Measurements from ENCODE around the gene ZNF200. TPM values are rescaled to one million over a fixed set of nuclear protein-coding genes. Genes with fewer than 3 reads are reported as not detected.

Gene ZNF200
- total and polyA plus RNA-seq, 7 donors, result 1.3 to 5.8 (median 3.4) TPM

- Histone ChIP-seq H3K4me3 (peak overlapping the region; percentile 76), H3K36me3 (ENCODE audit: insufficient read depth in 1 of 2, low read depth in 1 of 2) (peaks cover 2 to 18% of the 10 kb centered on the region in 2 donors), H3K4me1 (peaks cover 15% of the 10 kb centered on the region), H3K9me3 (no peaks in the 10 kb centered on the region), H3K27ac (peak overlapping the region; percentile 100), H3K27me3 (ENCODE audit: insufficient read depth in 3 of 3, low read length in 2 of 3) (no peaks in the 10 kb centered on the region)
- ATAC-seq (peak; percentile 24 to 43 (median 33)), DNase-seq (no peak)
- intact Hi-C loops (cut with DNase I), result loop anchor here (2.0 to 5.0 kb wide), 4 partner anchors 17 to 220 kb away; partner anchors contain the start of genes CLUAP1 (in 1 of the 2), TIGD7 (in 1 of the 2), ZNF200 (in 1 of the 2) and ZNF75A (in 1 of the 2)
- 14 to 18% (median 15%) methylated on average over 29 of the region's 29 CpGs for WGBS, 3 donors
- TF ChIP-seq, protein P1, sequence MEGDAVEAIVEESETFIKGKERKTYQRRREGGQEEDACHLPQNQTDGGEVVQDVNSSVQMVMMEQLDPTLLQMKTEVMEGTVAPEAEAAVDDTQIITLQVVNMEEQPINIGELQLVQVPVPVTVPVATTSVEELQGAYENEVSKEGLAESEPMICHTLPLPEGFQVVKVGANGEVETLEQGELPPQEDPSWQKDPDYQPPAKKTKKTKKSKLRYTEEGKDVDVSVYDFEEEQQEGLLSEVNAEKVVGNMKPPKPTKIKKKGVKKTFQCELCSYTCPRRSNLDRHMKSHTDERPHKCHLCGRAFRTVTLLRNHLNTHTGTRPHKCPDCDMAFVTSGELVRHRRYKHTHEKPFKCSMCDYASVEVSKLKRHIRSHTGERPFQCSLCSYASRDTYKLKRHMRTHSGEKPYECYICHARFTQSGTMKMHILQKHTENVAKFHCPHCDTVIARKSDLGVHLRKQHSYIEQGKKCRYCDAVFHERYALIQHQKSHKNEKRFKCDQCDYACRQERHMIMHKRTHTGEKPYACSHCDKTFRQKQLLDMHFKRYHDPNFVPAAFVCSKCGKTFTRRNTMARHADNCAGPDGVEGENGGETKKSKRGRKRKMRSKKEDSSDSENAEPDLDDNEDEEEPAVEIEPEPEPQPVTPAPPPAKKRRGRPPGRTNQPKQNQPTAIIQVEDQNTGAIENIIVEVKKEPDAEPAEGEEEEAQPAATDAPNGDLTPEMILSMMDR (IDR thresholded peaks at IDR 0.05), result no peak
Measured at GRCh38 chr16:3282103-3282729, 47.3 kb upstream of the ZNF200 start.

- H3K4me1 ChIP-seq, result peaks cover 15% of the 10 kb centered on the region
- H3K36me3 ChIP-seq (ENCODE audit: insufficient read depth in 1 of 2, low read depth in 1 of 2), result peaks cover 2 to 9% of the 10 kb centered on the region in 2 donors
- intact Hi-C loops (cut with DNase I), result loop anchor here in 1 of 2 donors (5.0 kb wide), 1 partner anchor 221 kb away; the partner anchor contains the start of gene CLUAP1
- 92 to 96% (median 93%) methylated on average over 6 of the region's 6 CpGs for WGBS, 3 donors
- no peak overlapping the region for H3K27ac ChIP-seq
- ATAC-seq (no peak), DNase-seq (no peak)
- H3K27me3 ChIP-seq (ENCODE audit: insufficient read depth in 3 of 3, low read length in 2 of 3), result no peaks in the 10 kb centered on the region
- H3K4me3 ChIP-seq, result no peak overlapping the region
- H3K9me3 ChIP-seq, result no peaks in the 10 kb centered on the region
- TF ChIP-seq, protein P1 (IDR thresholded peaks at IDR 0.05), result no peak
Measured at GRCh38 chr16:3281222-3281820, 46.4 kb upstream of the ZNF200 start.

DNA sequence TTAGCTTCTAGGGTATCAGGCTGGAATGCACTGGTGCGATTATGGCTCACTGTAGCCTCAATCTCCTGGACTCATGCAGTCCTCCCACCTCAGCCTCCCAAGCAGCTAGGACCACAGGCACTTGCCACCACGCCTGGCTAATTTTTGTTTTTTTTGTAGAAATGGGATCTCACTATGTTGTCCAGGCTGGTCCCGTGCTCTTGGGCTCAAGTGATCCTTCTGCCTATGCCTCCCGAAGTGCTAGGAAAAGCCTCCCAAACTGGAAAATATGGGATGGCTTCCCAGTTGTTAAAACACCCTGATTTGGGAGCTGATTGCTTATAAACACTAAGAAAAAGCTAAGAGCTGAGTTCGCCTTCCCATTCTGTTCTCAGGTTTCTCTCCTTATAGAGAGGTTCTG lies 41.7 kb upstream of the ZNF200 start:
- 75 to 81% (median 75%) methylated on average over 5 of the region's 5 CpGs for WGBS, 3 donors
- intact Hi-C loops (cut with DNase I), result no loop called here
- Histone ChIP-seq H3K36me3 (ENCODE audit: insufficient read depth in 1 of 2, low read depth in 1 of 2) (no peaks in the 10 kb centered on the region), H3K27ac (no peak overlapping the region), H3K9me3 (no peaks in the 10 kb centered on the region), H3K27me3 (ENCODE audit: insufficient read depth in 3 of 3, low read length in 2 of 3) (no peaks in the 10 kb centered on the region), H3K4me1 (no peaks in the 10 kb centered on the region), H3K4me3 (no peak overlapping the region)
- TF ChIP-seq, protein P1 (IDR thresholded peaks at IDR 0.05), result no peak
- ATAC-seq (no peak), DNase-seq (no peak)

DNA sequence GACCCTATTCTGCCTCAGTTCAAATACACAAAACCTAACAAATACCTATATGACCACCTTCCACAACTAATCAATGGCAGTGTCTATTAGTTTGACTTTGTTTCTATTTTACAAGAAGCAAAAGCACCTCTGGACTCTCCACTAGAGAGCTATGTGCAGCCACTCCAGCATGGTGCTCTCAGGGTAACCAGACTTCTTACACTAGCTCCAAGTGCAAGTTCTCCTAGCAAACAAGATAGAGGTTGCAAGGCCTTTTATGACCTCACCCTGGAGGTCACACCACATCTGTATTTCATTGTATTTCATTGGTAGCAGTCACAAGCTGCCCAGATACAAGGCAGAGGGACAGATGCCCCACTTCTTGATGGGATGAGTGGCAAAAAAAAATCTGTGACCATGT lies 40.0 kb upstream of the ZNF200 start:
- Histone ChIP-seq H3K27ac (no peak overlapping the region), H3K36me3 (ENCODE audit: insufficient read depth in 1 of 2, low read depth in 1 of 2) (no peaks in the 10 kb centered on the region), H3K4me1 (no peaks in the 10 kb centered on the region), H3K27me3 (ENCODE audit: insufficient read depth in 3 of 3, low read length in 2 of 3) (no peaks in the 10 kb centered on the region), H3K4me3 (no peak overlapping the region), H3K9me3 (peaks cover 2% of the 10 kb centered on the region)
- intact Hi-C loops (cut with DNase I), result no loop called here
- ATAC-seq (no peak), DNase-seq (no peak)
- TF ChIP-seq, protein P1 (IDR thresholded peaks at IDR 0.05), result no peak

Measured in psoas muscle (tissue), 8 donors.